GM18498 (cell line): ENCODE measurements around the gene ITCH.
"Not testable (repeated sequence)": the region's sequence is repeated elsewhere in the genome, so short reads cannot be mapped to it uniquely, and the experiment has no call there.

Source experiments
- ATAC-seq: cut with Tn5 transposase; IDR thresholded peaks from one replicate; pipeline ENCODE4 v1.9.1; 2021; ENCODE audit warnings: mild to moderate bottlenecking, moderate library complexity; ENCODE audit not compliant: unreplicated experiment

Gene ITCH

GRCh38 chr20:34343458-34344211 is 19.4 kb upstream of the ITCH start:
- no peak for ATAC-seq

- no peak for ATAC-seq
Observed at GRCh38 chr20:34344238-34344637, 18.8 kb upstream of the ITCH start.

- no peak for ATAC-seq
Observed at GRCh38 chr20:34345402-34345736, 17.7 kb upstream of the ITCH start.

- not testable (repeated sequence) for ATAC-seq
Observed at GRCh38 chr20:34345839-34346532, 17.1 kb upstream of the ITCH start.

- ATAC-seq, result not testable (repeated sequence)
Observed at GRCh38 chr20:34346533-34346865, 16.6 kb upstream of the ITCH start.

GRCh38 chr20:34347571-34347970 is 15.5 kb upstream of the ITCH start:
- no peak for ATAC-seq

GRCh38 chr20:34350095-34350494 is 13.0 kb upstream of the ITCH start:
- no peak for ATAC-seq

- ATAC-seq, result not testable (repeated sequence)
Observed at GRCh38 chr20:34353467-34353866, 9.6 kb upstream of the ITCH start.

- ATAC-seq, result no peak
Observed at GRCh38 chr20:34355427-34355826, 7.6 kb upstream of the ITCH start.

GRCh38 chr20:34359729-34360128 is 3.3 kb upstream of the ITCH start:
- ATAC-seq, result not testable (repeated sequence)

GRCh38 chr20:34362502-34363061 is 491 bp upstream of the ITCH start:
- ATAC-seq, result peak; percentile 9

GRCh38 chr20:34363465-34364222 is 571 bp downstream of the ITCH start:
- ATAC-seq, result peak; percentile 53

- ATAC-seq, result no peak
Observed at GRCh38 chr20:34364223-34364506, 1.1 kb downstream of the ITCH start.

- peak; percentile 44 for ATAC-seq
Observed at GRCh38 chr20:34365765-34366213, 2.7 kb downstream of the ITCH start.

- ATAC-seq, result no peak
Observed at GRCh38 chr20:34367155-34367554, 4.1 kb downstream of the ITCH start.

- ATAC-seq, result not testable (repeated sequence)
Observed at GRCh38 chr20:34367911-34368310, 4.8 kb downstream of the ITCH start.

GRCh38 chr20:34368547-34368946 is 5.5 kb downstream of the ITCH start:
- no peak for ATAC-seq

GRCh38 chr20:34369265-34369664 is 6.2 kb downstream of the ITCH start:
- no peak for ATAC-seq

- ATAC-seq, result no peak
Observed at GRCh38 chr20:34370062-34370461, 7.0 kb downstream of the ITCH start.

- ATAC-seq, result no peak
Observed at GRCh38 chr20:34373445-34373844, 10.4 kb downstream of the ITCH start.

- no peak for ATAC-seq
Observed at GRCh38 chr20:34374209-34374760, 11.2 kb downstream of the ITCH start.
